EL (cell line): ENCODE measurements around the gene ELP5.
A peak's percentile ranks its signal among the peaks of the same experiment; 100 is the strongest.

Experiments
- DNase-seq: peaks from one replicate; pipeline ENCODE4 v3.0.0-alpha.2; 2016

Gene ELP5

GRCh38 chr17:7258731-7259554 is 6.9 kb downstream of the ELP5 start:
- peak; percentile 59 for DNase-seq

- no peak for DNase-seq
These were observed 7.5 kb downstream of the ELP5 start for GRCh38 chr17:7259555-7259889.

- DNase-seq = no peak
These were observed 8.1 kb downstream of the ELP5 start for GRCh38 chr17:7260151-7260550.

GRCh38 chr17:7260651-7261378 is 8.8 kb downstream of the ELP5 start:
- no peak for DNase-seq

- no peak for DNase-seq
These were observed 9.6 kb downstream of the ELP5 start for GRCh38 chr17:7261379-7262191.

GRCh38 chr17:7262192-7262934 is 10.3 kb downstream of the ELP5 start, which contains the start of gene CLDN7:
CLDN7 (minus strand) TSS chr17:7262478; CDS start chr17:7262043, 435 bp downstream.
- DNase-seq = no peak

- no peak for DNase-seq
These were observed 11.2 kb downstream of the ELP5 start for GRCh38 chr17:7262935-7263800.

GRCh38 chr17:7263801-7264078 is 11.7 kb downstream of the ELP5 start:
- DNase-seq = no peak

- peak; percentile 42 for DNase-seq
These were observed 14.8 kb downstream of the ELP5 start for GRCh38 chr17:7266784-7267183.

GRCh38 chr17:7279448-7279847 is 27.4 kb downstream of the ELP5 start:
- no peak for DNase-seq

- DNase-seq = peak; percentile 77
These were observed 28.6 kb downstream of the ELP5 start for GRCh38 chr17:7280519-7281073.

- DNase-seq = peak; percentile 96
These were observed 29.3 kb downstream of the ELP5 start, which contains the start of gene SLC2A4 for GRCh38 chr17:7281074-7281952. SLC2A4 (plus strand) TSS chr17:7281718; CDS start chr17:7281935, 217 bp downstream.

- no peak for DNase-seq
These were observed 30.1 kb downstream of the ELP5 start for GRCh38 chr17:7281953-7282751.

GRCh38 chr17:7282752-7283321 is 30.8 kb downstream of the ELP5 start:
- no peak for DNase-seq

GRCh38 chr17:7283471-7284216 is 31.6 kb downstream of the ELP5 start:
- no peak for DNase-seq

- DNase-seq = no peak
These were observed 32.9 kb downstream of the ELP5 start for GRCh38 chr17:7284911-7285310.

GRCh38 chr17:7285679-7286078 is 33.7 kb downstream of the ELP5 start:
- no peak for DNase-seq

- DNase-seq = no peak
These were observed 37.4 kb downstream of the ELP5 start for GRCh38 chr17:7289256-7290032.
